ENCODE results near the gene ARMS2.

Gene ARMS2

GRCh38 chr10:122481296-122482056 is 27.0 kb downstream of the ARMS2 start:
- TF ChIP-seq CTCF (IDR thresholded peaks at IDR 0.05; ENCODE audit: extremely low read depth, missing control alignments), result no peak
- DNase-seq (ENCODE audit: low spot score), result no peak

- no peak for TF ChIP-seq CTCF (IDR thresholded peaks at IDR 0.05; ENCODE audit: extremely low read depth, missing control alignments)
- DNase-seq (ENCODE audit: low spot score), result no peak
These were observed 30.0 kb downstream of the ARMS2 start for GRCh38 chr10:122484276-122485060.

GRCh38 chr10:122485670-122486069 is 31.2 kb downstream of the ARMS2 start:
- DNase-seq (ENCODE audit: low spot score), result no peak
- no peak for TF ChIP-seq CTCF (IDR thresholded peaks at IDR 0.05; ENCODE audit: extremely low read depth, missing control alignments)

- DNase-seq (ENCODE audit: low spot score), result no peak
- no peak for TF ChIP-seq CTCF (IDR thresholded peaks at IDR 0.05; ENCODE audit: extremely low read depth, missing control alignments)
These were observed 32.1 kb downstream of the ARMS2 start for GRCh38 chr10:122486406-122487080.

GRCh38 chr10:122487174-122487765 is 32.8 kb downstream of the ARMS2 start:
- DNase-seq (ENCODE audit: low spot score), result no peak
- TF ChIP-seq CTCF (IDR thresholded peaks at IDR 0.05; ENCODE audit: extremely low read depth, missing control alignments), result no peak

GRCh38 chr10:122490268-122490667 is 35.8 kb downstream of the ARMS2 start:
- TF ChIP-seq CTCF (IDR thresholded peaks at IDR 0.05; ENCODE audit: extremely low read depth, missing control alignments), result no peak
- no peak for DNase-seq (ENCODE audit: low spot score)

Measured in GM20000 (cell line).